GM19397 (cell line): ENCODE measurements around the gene KIAA1614.

Experiments used
- ATAC-seq: cut with Tn5 transposase; IDR thresholded peaks from one replicate; pipeline ENCODE4 v1.9.1; 2021; ENCODE audit warnings: mild to moderate bottlenecking, moderate library complexity; ENCODE audit not compliant: unreplicated experiment

The KIAA1614 gene

GRCh38 chr1:180939073-180939710 is 26.5 kb downstream of the KIAA1614 start:
- no peak for ATAC-seq

DNA sequence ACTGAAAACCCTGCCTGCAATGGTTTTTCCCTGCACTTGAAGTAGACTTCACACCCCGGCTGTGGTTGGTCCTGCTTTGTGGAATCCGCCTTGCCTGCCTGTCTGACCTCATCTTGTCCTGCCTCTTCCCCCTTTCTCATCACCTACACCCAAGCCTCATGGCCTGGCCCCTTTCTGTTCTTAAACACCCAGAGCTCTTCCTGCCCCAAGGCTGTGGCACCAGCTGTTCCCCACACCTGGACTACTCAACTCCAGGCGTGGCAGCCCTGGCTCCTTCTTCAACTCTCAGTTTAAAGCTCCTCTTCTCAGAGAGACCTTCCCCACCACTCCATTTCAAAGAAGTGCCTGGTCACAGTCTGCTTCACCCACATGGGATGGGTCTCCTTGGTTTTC is 27.0 kb downstream of the KIAA1614 start:
- no peak for ATAC-seq

DNA sequence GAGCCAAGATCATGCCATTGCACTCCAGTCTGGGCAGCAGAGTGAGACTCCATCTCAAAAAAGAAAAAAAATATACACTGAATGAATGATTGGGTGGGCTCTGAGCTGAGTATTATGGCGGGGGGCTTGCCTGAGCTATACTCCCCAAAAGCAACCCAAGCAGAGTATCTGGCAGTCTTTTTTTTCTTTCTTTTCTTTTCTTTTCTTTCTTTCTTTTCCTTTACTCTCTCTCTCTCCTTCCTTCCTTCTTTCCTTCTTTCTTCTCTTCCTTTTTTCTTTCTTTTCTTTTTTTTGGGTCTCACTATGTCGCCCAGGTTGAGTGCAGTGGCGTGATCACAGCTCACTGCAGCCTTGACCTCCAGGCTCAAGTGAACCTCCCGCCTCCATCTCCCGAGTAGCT is 27.7 kb downstream of the KIAA1614 start:
- ATAC-seq = no peak

- no peak for ATAC-seq
Observed at GRCh38 chr1:180941518-180942275, 29.0 kb downstream of the KIAA1614 start.

DNA sequence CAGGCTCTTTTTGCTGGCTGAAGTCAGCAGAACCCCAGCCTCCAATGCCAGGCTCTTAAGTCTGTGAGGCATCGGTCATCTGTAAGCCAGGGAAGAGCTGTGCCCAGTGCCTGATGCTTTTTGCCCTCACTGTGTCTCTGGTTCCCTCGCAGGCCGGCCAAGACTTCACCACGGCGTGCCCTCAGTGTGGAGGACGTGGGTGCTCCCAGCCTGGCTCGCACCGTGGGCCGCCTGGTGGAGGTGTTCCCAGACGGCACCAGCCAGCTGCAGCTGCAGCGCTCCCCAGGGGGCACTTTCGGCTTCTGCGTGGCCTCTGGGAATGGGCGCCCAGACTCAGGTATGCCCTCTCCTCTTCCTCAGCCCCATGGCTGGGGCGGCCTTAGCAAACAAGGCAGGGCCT is 32.5 kb downstream of the KIAA1614 start:
- ATAC-seq = no peak

DNA sequence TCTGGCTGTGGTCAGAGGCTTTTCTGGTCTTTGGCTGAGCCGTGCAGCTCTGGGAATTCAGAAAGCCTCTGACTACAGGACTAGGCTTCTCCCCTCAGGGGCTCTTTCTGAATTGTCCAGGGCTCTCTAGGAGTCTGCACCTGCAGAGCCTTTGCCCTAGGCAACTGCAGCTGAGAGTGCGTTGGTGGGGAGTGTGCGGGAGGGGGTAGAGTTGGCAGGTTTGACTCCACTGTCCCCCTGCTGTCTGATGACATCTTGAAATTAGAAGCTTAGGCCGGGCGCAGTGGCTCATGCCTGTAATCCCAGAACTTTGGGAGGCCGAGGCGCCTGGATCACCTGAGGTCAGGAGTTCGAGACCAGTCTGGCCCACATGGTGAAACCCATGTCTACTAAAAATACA is 32.9 kb downstream of the KIAA1614 start:
- no peak for ATAC-seq

GRCh38 chr1:180946056-180946455 is 33.4 kb downstream of the KIAA1614 start:
- no peak for ATAC-seq

DNA sequence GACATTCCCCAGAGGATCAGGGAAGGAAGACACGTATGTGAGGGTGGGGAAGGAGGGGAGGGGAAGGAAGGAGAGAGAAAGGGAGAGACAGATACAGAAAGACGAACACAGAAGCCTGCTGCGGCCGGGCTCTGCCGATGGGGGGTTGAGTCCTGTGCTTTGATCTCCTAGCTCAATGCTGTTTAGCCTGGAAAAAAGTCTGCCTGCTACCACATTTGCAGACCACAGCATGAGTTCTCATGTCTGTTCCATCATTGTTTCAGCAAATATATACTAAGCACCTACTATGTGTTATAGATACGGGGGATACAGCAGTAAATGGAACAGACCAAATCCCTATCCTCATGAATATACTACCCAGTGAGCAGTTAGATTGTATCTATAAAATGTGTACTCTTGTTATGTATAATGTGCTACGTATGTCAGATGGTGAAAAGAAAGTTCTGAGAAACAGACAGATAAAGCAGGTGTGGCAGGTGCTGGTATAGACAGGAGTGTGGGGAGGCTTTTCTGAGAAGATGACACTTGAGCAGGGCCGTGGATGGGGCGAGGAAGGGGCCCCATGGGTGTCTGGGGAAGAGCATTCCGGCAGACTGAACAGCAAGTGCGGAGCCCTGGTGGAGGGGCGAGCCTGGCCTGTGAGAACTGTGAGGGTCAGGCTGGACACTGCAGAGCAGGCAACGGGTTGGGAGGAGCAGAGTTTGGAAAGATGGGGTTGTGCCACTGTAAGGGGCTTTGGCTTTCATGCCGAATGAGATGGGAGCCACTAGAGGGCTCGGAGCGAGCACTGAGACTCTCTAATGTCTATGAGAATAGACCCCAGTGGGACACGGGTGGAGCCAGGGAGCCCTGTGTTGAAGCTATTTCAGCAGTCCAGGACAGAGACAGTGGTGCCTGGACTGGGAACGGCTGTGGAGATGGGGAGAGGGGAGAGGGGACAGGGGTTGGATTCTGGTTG is 34.1 kb downstream of the KIAA1614 start:
- no peak for ATAC-seq

DNA sequence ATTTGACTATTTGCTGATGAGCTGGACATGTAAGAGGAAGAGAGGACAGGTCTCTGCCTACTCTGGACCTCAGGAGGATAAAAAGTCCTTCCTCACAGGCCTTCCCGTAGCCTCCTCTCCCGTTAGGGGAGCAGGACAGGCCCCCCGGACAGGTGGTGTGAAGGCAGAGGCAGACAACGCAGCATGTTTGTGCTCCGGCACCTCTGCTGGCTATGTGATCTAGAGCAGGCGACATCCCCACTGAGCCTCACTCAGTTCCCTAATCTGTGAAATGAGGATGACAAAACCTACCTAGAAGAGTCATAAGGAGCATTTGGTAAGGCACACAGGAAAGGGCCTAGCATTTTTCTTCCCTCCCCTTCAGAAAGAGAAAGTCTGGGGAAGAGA is 34.8 kb downstream of the KIAA1614 start:
- ATAC-seq = no peak

DNA sequence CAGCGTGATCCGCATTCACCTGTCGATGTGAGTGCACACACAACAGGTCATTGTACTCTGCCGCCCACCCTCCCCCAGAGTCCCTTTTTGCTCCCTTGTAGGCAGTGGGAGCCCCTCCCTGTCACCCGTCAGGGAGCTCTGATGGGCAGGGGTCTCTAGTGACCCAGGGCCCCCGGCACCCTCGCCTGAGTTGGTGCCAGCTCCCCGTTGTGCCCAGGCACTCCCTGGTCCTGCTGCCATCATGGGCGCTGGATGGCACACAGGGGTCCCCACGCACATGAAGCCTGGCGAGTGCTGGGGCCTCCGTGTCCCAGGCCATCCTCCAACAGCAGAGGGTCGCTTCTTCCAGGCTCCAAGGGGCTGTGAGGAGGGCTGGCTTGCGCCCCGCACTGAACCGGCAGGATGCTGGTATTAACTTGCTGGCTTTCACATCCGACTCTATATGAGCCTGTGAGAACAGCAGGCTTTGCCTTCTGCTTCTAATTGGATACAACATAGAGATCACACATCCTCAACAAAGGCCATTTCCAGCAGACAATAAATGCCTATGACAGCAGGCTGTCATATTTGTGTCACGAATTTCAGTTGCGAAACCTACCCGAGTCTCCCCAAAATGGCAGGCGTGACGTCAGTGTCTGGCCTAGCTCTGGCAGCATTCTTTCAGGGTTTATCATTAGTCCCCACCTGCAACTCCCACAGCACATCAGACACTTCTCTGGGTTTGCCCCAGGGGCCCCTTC is 35.4 kb downstream of the KIAA1614 start:
- no peak for ATAC-seq

- ATAC-seq = no peak
Observed at GRCh38 chr1:180948641-180949615, 36.2 kb downstream of the KIAA1614 start.

- ATAC-seq = no peak
Observed at GRCh38 chr1:180949616-180950000, 36.9 kb downstream of the KIAA1614 start.

GRCh38 chr1:180950321-180950720 is 37.6 kb downstream of the KIAA1614 start:
- no peak for ATAC-seq

DNA sequence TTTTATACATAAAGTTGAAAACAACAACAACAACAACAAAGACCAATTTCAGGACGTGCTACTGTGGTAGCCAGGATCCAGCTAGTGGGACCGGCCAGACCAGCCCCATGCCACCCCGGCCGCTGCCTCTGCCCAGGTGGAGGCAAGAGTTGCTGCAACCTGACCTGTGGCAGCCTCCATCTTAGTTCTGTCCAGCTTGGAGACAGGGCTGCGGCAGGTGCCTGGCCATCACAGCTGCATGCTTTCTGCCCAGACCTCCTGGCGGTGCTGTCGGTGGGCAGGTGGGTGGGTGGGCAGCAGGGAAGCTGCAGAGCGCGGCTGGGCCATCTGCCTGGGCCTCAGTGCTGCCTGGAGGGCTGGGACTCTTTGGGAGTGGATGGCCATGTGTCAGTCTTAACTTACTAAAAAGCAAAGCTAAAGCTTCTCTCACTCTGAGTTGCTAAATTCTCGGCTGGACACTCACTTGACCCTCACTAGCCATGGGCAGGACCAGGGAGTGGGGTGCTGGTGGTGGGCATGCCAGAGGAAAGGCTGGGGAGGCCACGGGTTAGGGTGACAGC is 38.6 kb downstream of the KIAA1614 start:
- ATAC-seq = no peak

DNA sequence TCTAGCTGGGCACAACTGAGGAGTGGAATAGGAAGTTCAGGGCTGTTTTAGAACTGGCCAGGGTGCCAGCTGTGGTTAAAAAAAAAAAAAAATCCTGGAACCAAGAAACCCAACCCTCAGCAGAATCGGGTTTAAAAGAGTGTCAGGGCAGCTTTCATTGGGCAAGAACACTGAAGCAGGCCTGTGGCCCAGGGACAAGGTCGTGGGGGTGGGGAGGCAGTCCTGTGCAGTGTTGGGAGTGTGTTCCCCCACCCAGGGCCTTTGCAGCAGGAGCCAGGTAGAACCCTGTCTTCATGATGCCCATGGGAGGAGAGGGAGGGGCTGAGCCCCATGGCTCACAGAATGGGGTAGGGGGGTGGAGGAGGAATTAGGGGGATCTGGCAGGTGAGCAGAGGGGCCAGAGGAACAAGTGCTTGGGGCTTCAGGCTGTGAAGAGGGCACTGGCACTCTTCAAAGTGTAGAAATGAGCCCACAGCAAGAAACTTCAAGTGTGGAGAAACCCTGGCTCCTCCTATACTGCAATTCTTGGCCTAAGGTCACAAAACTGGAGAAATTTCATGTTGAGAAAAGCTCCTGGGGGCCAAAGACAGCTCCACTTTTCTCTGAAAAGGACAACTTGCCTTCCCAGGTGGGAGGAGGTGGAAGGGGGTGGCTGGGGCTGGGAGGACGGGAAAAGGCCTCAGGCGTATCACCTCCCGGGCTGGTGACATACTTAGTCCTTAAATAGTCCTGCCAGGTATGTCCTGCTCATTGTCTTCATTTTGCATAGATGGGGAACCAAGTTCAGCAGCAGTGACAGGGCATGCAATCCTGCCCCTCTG is 39.3 kb downstream of the KIAA1614 start:
- ATAC-seq = no peak

DNA sequence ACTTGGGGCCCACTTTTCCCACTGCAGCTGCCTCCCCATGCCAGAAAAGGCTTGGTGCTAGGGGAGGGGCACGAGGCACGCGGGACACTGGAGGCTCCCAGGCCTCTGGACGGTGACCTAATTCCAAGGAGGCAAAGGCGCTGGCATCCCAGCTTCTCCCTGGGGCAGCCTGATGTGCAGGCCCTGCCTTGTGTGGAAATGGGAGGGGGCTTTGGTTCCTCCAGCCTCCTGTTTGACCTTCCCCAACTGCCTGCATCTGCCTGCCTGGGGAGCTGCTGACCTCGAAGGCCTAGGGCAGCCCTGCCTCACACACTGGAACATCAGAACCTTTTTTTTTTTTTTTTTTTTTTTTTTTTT is 39.9 kb downstream of the KIAA1614 start:
- ATAC-seq = no peak

DNA sequence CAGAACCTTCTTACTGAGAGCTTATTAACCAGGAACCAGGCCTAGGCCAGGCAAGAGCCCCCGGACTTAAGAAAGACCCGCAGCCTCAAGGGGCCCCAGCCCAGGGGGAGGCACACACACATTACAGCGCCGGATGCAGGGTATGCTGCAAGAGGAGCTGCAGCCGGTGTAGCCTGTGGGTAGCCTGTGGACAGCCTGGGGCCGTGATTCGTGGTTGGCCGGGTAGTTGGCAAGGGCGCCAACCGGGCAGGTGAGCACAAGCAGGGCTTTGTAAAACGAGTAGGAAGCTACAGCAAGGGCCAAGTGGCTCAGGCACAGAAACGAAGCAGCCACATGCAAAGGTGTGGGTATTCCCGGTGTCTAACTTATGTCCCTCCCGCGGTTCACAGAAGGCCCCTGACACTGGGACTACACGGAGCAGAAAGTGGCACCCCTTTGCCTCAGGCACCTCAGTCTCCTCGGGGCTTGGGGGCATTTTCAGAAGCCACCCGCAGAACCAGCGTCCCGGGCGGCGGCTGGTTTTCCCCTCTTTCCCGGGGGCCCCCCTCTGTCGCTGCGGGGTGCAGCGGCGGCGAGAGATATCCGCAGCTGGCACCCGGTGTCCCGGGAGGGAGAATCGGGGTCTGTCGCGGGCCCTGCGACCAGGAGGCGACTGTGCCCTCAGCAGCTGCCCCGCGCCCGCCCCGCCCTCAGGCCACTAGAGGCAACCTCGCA is 40.8 kb downstream of the KIAA1614 start:
- ATAC-seq = peak; percentile 45
